Mesenchymal stem cell (in vitro differentiated cells and primary cell): ENCODE measurements around the gene TSC22D2.

Experiments used
- DNase-seq: peaks from one replicate; pipeline ENCODE4 v3.0.0-alpha.2; 2013
- H2AFZ ChIP-seq: one replicate; pipeline ENCODE4 v1.6.1; 2013; ENCODE audit warnings: low read depth, mild to moderate bottlenecking, control low read depth, inconsistent platforms, low read length, moderate library complexity
- H2AK5ac ChIP-seq: 2 replicates; pipeline ENCODE4 v1.6.1; 2013; ENCODE audit warnings: low read length, moderate library complexity, mild to moderate bottlenecking, inconsistent platforms; ENCODE audit not compliant: severe bottlenecking
- H2BK120ac ChIP-seq: one replicate; pipeline ENCODE4 v1.6.1; 2013; ENCODE audit warnings: low read depth, mild to moderate bottlenecking, inconsistent platforms, low read length, moderate library complexity
- H2BK12ac ChIP-seq, 2 experiments: one replicate each; pipeline ENCODE4 v1.6.1; 2013; ENCODE audit warnings: inconsistent platforms in 2 of 2, low read length in 2 of 2, mild to moderate bottlenecking in 2 of 2, moderate library complexity in 2 of 2, control low read depth in 1 of 2
- H2BK15ac ChIP-seq: one replicate; pipeline ENCODE4 v1.6.1; 2013; ENCODE audit warnings: mild to moderate bottlenecking, low read depth, inconsistent platforms; ENCODE audit not compliant: poor library complexity, severe bottlenecking
- H2BK5ac ChIP-seq: 2 replicates; pipeline ENCODE4 v1.6.1; 2013; ENCODE audit warnings: low read depth, mild to moderate bottlenecking, low read length, control low read depth, inconsistent platforms; ENCODE audit not compliant: poor library complexity, severe bottlenecking
- H3K14ac ChIP-seq, 2 experiments: one replicate each; pipeline ENCODE4 v1.6.1; 2013; ENCODE audit warnings: inconsistent platforms in 2 of 2, low read length in 2 of 2, control low read depth in 1 of 2, mild to moderate bottlenecking in 1 of 2, moderate library complexity in 1 of 2
- H3K18ac ChIP-seq, 2 experiments: one replicate each; pipeline ENCODE4 v1.6.1; 2013; ENCODE audit warnings: inconsistent platforms in 2 of 2, low read length in 2 of 2, control low read depth in 1 of 2, low read depth in 1 of 2, mild to moderate bottlenecking in 1 of 2
- H3K23ac ChIP-seq, 2 experiments: one replicate each; pipeline ENCODE4 v1.6.1; 2013; ENCODE audit warnings: inconsistent platforms in 2 of 2, low read length in 2 of 2, mild to moderate bottlenecking in 2 of 2, moderate library complexity in 2 of 2, control low read depth in 1 of 2
- H3K27ac ChIP-seq: 2 replicates; pipeline ENCODE4 v1.5.1; 2013; ENCODE audit warnings: mild to moderate bottlenecking, moderate library complexity, low read length, control low read depth, inconsistent platforms; ENCODE audit not compliant: poor library complexity, severe bottlenecking
- H3K27me3 ChIP-seq, 2 experiments: 2 replicates each; pipeline versions ENCODE4 v1.6.1 to v1.7.0; 2013; ENCODE audit warnings: low read length in 2 of 2, mild to moderate bottlenecking in 2 of 2, moderate library complexity in 2 of 2, control low read depth in 1 of 2, inconsistent platforms in 1 of 2; ENCODE audit not compliant: control insufficient read depth in 1 of 2, insufficient read depth in 1 of 2
- H3K36me3 ChIP-seq, 2 experiments: 2 replicates each; pipeline versions ENCODE4 v1.6.1 to v1.7.0; 2013; ENCODE audit warnings: low read length in 2 of 2, control low read depth in 1 of 2, inconsistent platforms in 1 of 2, low read depth in 1 of 2, mild to moderate bottlenecking in 1 of 2; ENCODE audit not compliant: insufficient read depth in 2 of 2, control insufficient read depth in 1 of 2
- H3K4ac ChIP-seq, 2 experiments: one replicate each; pipeline ENCODE4 v1.6.1; 2013; ENCODE audit warnings: inconsistent platforms in 2 of 2, low read length in 2 of 2, mild to moderate bottlenecking in 2 of 2, moderate library complexity in 2 of 2, control low read depth in 1 of 2, low read depth in 1 of 2
- H3K4me1 ChIP-seq: 2 replicates; pipeline ENCODE4 v1.6.1; 2013; ENCODE audit warnings: low read depth, low read length, control low read depth; ENCODE audit not compliant: control insufficient read depth, insufficient read depth
- H3K4me2 ChIP-seq: 2 replicates; pipeline ENCODE4 v1.6.1; 2013; ENCODE audit warnings: low read length, mild to moderate bottlenecking, inconsistent platforms; ENCODE audit not compliant: poor library complexity, severe bottlenecking
- H3K4me3 ChIP-seq, 2 experiments: 2 replicates each; pipeline versions ENCODE4 v1.5.1 to v1.7.0; 2013; ENCODE audit warnings: low read length in 2 of 2, mild to moderate bottlenecking in 2 of 2, control low read depth in 1 of 2, low read depth in 1 of 2; ENCODE audit not compliant: insufficient read depth in 1 of 2
- H3K79me1 ChIP-seq: replicated peaks from 2 replicates; pipeline ENCODE4 v1.6.1; 2013; ENCODE audit warnings: mild to moderate bottlenecking, control low read depth, low read length, inconsistent platforms; ENCODE audit not compliant: poor library complexity, severe bottlenecking
- H3K9ac ChIP-seq: 2 replicates; pipeline ENCODE4 v1.7.0; 2013; ENCODE audit warnings: mild to moderate bottlenecking, low read length, moderate library complexity
- H3K9me3 ChIP-seq: 2 replicates; pipeline ENCODE4 v1.7.0; 2013; ENCODE audit warnings: mild to moderate bottlenecking, low read length; ENCODE audit not compliant: control insufficient read depth
- H4K8ac ChIP-seq: one replicate; pipeline ENCODE4 v1.6.1; 2013; ENCODE audit warnings: inconsistent platforms, mild to moderate bottlenecking, low read length, moderate library complexity
- H4K91ac ChIP-seq: one replicate; pipeline ENCODE4 v1.6.1; 2013; ENCODE audit warnings: mild to moderate bottlenecking, low read length, inconsistent platforms
- WGBS: methylation state at CpG from one replicate; pipeline ENCODE4 v1.1.7; 2013; ENCODE audit warnings: mixed read lengths; 5-methylcytosine and 5-hydroxymethylcytosine counted together

Gene TSC22D2

DNA sequence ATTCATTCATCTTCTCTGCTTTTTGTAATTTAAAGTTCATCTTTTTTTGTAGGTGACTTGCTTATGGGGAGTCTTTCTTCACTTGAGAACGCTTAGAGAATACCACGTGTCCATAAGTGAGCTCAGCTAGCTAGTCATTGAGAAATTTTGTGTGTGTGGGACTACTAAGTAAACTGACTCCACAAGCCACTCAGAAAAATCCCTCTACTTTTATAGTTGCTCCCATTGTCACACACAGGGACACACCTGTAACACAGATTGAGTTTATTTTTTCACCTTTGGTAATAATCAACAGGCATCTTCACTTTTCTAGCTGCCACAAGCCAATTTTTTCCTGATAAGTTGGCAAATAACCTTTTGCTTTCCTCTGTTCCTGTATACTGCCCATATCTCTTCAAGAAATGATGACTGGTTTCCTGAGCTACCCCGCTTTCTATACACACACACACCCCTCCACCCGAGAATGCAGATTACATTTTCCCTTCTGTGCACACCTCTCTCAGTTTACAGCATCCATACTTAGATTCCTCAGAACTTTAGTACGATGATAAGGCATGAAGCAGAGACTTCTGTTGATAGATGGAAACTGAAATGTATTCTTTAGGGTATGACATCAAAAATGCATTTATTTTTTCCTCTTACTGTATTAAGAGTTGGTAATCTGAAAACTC lies 4.6 kb downstream of the TSC22D2 start:
- H2BK120ac ChIP-seq, result no peak overlapping the region
- no peaks in the 10 kb centered on the region for H3K9me3 ChIP-seq
- H3K14ac ChIP-seq, result peak overlapping the region in 1 of 2 experiments; percentile 74
- no peak overlapping the region for H3K4ac ChIP-seq
- H2BK5ac ChIP-seq, result no peak overlapping the region
- H2BK15ac ChIP-seq, result no peak overlapping the region
- H3K27ac ChIP-seq, result no peak overlapping the region
- peaks cover 2% of the 10 kb centered on the region for H3K4me1 ChIP-seq
- H3K9ac ChIP-seq, result peak overlapping the region; percentile 100
- H3K4me2 ChIP-seq, result peak overlapping the region; percentile 83
- no peak overlapping the region for H4K91ac ChIP-seq
- H4K8ac ChIP-seq, result no peak overlapping the region
- no peaks in the 10 kb centered on the region for H3K27me3 ChIP-seq
- H3K79me1 ChIP-seq, result no peaks in the 10 kb centered on the region
- H3K36me3 ChIP-seq, result peaks cover 10 to 32% of the 10 kb centered on the region in 2 experiments
- no peak overlapping the region for H2AFZ ChIP-seq
- no peak overlapping the region for H2BK12ac ChIP-seq
- H3K23ac ChIP-seq, result no peak overlapping the region
- H3K4me3 ChIP-seq, result peak overlapping the region; percentile 33 to 99
- peak; percentile 87 for DNase-seq
- 0% methylated on average over 2 of the region's 5 CpGs for WGBS
- H2AK5ac ChIP-seq, result no peak overlapping the region
- H3K18ac ChIP-seq, result no peak overlapping the region

DNA sequence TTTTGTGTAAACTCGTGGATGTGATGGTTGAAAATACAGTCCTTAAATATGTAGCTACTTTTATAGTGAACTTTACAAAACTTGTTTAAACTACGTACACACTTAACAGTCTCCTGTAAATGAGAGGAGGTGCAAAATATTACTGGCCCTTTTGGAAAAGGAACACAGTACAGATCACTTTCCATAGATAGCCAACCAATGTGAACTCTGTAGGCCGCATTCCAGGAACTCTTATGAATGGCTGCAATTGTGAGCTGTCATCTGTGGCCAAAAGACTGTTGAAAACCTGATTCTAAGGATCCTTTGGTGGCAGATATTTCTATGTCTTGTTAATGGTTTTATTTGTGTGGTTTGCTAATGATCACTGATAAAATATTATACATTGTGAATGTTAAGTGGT lies 6.2 kb downstream of the TSC22D2 start:
- Histone ChIP-seq H3K27ac (no peak overlapping the region), H3K18ac (no peak overlapping the region), H3K4me3 (peak overlapping the region in 1 of 2 experiments; percentile 99), H2BK120ac (no peak overlapping the region), H3K9me3 (no peaks in the 10 kb centered on the region), H2BK12ac (no peak overlapping the region), H3K4me1 (peaks cover 2% of the 10 kb centered on the region), H3K79me1 (no peaks in the 10 kb centered on the region), H3K4me2 (peak overlapping the region; percentile 45), H2AK5ac (no peak overlapping the region), H2AFZ (no peak overlapping the region), H2BK5ac (no peak overlapping the region), H4K91ac (no peak overlapping the region), H3K27me3 (no peaks in the 10 kb centered on the region), H3K14ac (no peak overlapping the region), H3K23ac (no peak overlapping the region), H2BK15ac (no peak overlapping the region), H3K9ac (peak overlapping the region; percentile 100), H3K36me3 (peaks cover 10 to 38% of the 10 kb centered on the region in 2 experiments), H4K8ac (no peak overlapping the region), H3K4ac (no peak overlapping the region)
- DNase-seq, result peak; percentile 56
- 21% methylated on average over 1 of the region's 3 CpGs for WGBS

DNA sequence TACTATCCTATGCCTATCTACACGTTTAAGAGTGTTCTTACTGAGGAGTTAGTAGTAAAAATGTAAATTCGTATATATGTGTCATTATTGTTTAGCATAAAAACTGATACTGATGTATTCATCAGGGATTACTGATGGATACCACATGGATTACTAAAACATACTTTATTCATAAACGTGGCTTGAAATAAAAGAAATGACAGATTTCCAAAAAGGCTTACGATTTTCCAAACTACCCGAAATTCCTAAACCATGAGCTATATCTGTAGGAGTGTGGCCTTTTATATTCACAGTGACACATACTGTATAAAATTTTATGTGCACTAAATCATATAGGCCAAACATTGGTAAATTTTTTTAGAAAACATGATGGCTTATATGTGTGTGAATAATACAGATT lies 6.9 kb downstream of the TSC22D2 start:
- WGBS, result no CpG with 5 or more reads among the region's 5 CpGs
- Histone ChIP-seq H3K23ac (no peak overlapping the region), H3K27me3 (no peaks in the 10 kb centered on the region), H2AK5ac (no peak overlapping the region), H2BK5ac (no peak overlapping the region), H4K8ac (no peak overlapping the region), H3K36me3 (peaks cover 10 to 38% of the 10 kb centered on the region in 2 experiments), H3K9ac (peak overlapping the region; percentile 100), H4K91ac (no peak overlapping the region), H3K9me3 (no peaks in the 10 kb centered on the region), H3K27ac (no peak overlapping the region), H2AFZ (no peak overlapping the region), H3K4me3 (peak overlapping the region in 1 of 2 experiments; percentile 99), H3K4ac (no peak overlapping the region), H2BK12ac (no peak overlapping the region), H2BK120ac (no peak overlapping the region), H3K4me1 (peaks cover 2% of the 10 kb centered on the region), H2BK15ac (no peak overlapping the region), H3K79me1 (no peaks in the 10 kb centered on the region), H3K14ac (no peak overlapping the region), H3K18ac (no peak overlapping the region), H3K4me2 (no peak overlapping the region)
- no peak for DNase-seq

DNA sequence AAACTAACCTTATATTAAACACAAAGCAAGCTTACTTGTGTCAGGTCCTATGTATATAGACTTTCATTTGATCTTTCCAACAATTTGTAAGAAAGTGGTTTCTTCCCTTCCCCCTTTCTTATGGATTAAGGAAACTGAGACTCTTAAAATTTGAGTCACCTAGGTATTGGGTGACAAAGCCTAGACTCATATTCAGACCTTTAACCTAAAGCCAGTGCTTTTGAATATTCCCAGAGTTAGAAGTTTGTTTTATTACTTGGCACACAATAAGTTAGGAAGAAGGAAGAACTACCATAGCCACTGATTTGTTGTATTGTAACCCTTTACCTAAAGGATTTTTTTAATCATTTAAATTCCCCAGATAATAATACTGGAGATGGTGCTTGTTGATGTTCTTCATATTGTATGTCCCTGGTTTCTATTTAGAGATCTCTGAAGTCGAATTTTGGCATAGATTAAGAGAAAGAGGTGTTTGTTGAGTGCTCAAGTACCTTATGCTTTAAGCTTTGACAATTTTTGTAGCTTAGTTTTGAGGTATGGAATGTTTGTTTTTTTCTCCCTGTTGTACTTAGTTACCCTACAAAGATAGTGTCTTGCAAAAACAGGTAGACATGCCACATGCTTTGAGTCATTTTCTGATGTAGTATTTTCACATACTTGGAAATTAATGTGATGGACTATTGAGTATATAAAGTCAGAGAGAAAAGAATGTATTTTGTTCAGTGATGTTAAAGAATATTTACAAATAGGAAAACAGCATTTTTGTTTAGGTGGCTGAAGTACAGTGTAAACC lies 11.2 kb downstream of the TSC22D2 start:
- Histone ChIP-seq H3K4me1 (peaks cover 2% of the 10 kb centered on the region), H2BK15ac (no peak overlapping the region), H2AK5ac (no peak overlapping the region), H3K9me3 (no peaks in the 10 kb centered on the region), H3K4me2 (no peak overlapping the region), H2BK12ac (no peak overlapping the region), H3K9ac (no peak overlapping the region), H2BK120ac (no peak overlapping the region), H3K18ac (no peak overlapping the region), H3K4ac (no peak overlapping the region), H2AFZ (no peak overlapping the region), H3K27me3 (no peaks in the 10 kb centered on the region), H2BK5ac (no peak overlapping the region), H3K79me1 (no peaks in the 10 kb centered on the region), H4K91ac (no peak overlapping the region), H3K23ac (no peak overlapping the region), H3K4me3 (no peak overlapping the region), H3K36me3 (peaks cover 0 to 37% of the 10 kb centered on the region in 2 experiments), H3K27ac (no peak overlapping the region), H4K8ac (no peak overlapping the region), H3K14ac (no peak overlapping the region)
- DNase-seq, result no peak
- 95% methylated on average over 1 of the region's 1 CpG for WGBS
